ENCODE data around the gene MAD1L1. TPM values are rescaled to one million over a fixed set of nuclear protein-coding genes. Genes with fewer than 3 reads are reported as not detected.

MAD1L1 gene
- total and polyA plus RNA-seq, 2 of the 8 experiments (the other 6 are each of a cell fraction or from before 2014, with no cell fraction given) = 40.4 to 44.6 TPM

- H2AK5ac ChIP-seq (ENCODE audit: low read depth, low read length) = no peak overlapping the region
- ChIA-PET CTCF (ENCODE audit: partially characterized antibody) (interaction anchor here (1.6 kb wide), 1 partner anchor 21 kb away, joined by 4 read pairs; no protein-coding TSS in a partner anchor), POLR2A (ENCODE audit: partially characterized antibody) (interaction anchor here (1.0 kb wide), 1 partner anchor 9 kb away, joined by 3 read pairs; no protein-coding TSS in a partner anchor)
- 76% methylated on average over 7 of the region's 13 CpGs; no CpG with 5 or more reads in 1 of the 2 experiments for WGBS, 2 experiments (ENCODE audit: extremely low coverage in 1 of 2, insufficient coverage in 1 of 2, insufficient read length in 1 of 2, insufficient replicate concordance in 2 of 2, low coverage in 1 of 2, low lambda C conversion rate in 2 of 2, missing lambda C conversion rate in 1 of 2)
- FAIRE-seq (no peak), DNase-seq (ENCODE audit: low read depth in 1 of 2, low spot score in 2 of 2) (no peak)
- H3K9ac ChIP-seq (replicated peaks in 1 of 4; ENCODE audit: extremely low read depth in 1 of 4, low read depth in 3 of 4, low read length in 3 of 4) = no peak overlapping the region
- H4K20me1 ChIP-seq (replicated peaks in 1 of 2; ENCODE audit: control insufficient read depth in 1 of 2, insufficient read depth in 2 of 2, low read length in 2 of 2) = peaks cover 0 to 6% of the 10 kb centered on the region in 2 experiments
- no peak for TF ChIP-seq SP2 (IDR thresholded peaks at IDR 0.05; ENCODE audit: low read length)
- no peak for TF ChIP-seq CTCF (IDR thresholded peaks at IDR 0.05; ENCODE audit: control extremely low read depth in 1 of 3, insufficient read depth in 1 of 3, low read depth in 1 of 3, low read length in 3 of 3)
- no peak for TF ChIP-seq PHF8 (conservative IDR thresholded peaks at IDR 0.05; ENCODE audit: low read depth, low read length)
- TF ChIP-seq USF2 (IDR thresholded peaks at IDR 0.05; ENCODE audit: low read length) = no peak
- H4K8ac ChIP-seq (ENCODE audit: extremely low read depth, insufficient read depth, low read length) = no peak overlapping the region
- H3K14ac ChIP-seq (ENCODE audit: insufficient read length) = no peak overlapping the region
- no peak overlapping the region for H4K91ac ChIP-seq (replicated peaks; ENCODE audit: insufficient read length, low read length)
- no peak overlapping the region for H3K23ac ChIP-seq (ENCODE audit: insufficient read length)
- H3K79me1 ChIP-seq (ENCODE audit: low read depth, low read length) = peaks cover 7% of the 10 kb centered on the region
- peaks cover 0 to 8% (median 2%) of the 10 kb centered on the region in 4 experiments; a peak in 3 of 7 replicates for H3K4me1 ChIP-seq (replicated peaks in 1 of 4; ENCODE audit: control insufficient read depth in 3 of 4, insufficient read depth in 4 of 4, low read length in 3 of 4)
- no peak overlapping the region for H2BK20ac ChIP-seq (ENCODE audit: low read length)
- H3K23me2 ChIP-seq (ENCODE audit: low read depth, low read length) = no peaks in the 10 kb centered on the region
- no peaks in the 10 kb centered on the region; a peak in 1 of 4 replicates for H3K79me2 ChIP-seq (ENCODE audit: control insufficient read depth in 1 of 2, insufficient read depth in 2 of 2, low read length in 2 of 2)
- no peak overlapping the region for H4K5ac ChIP-seq (ENCODE audit: insufficient read length, low read depth, low read length)
- no peaks in the 10 kb centered on the region for H3K27me3 ChIP-seq (replicated peaks in 1 of 4; ENCODE audit: control insufficient read depth in 3 of 4, extremely low read depth in 1 of 4, insufficient read depth in 3 of 4, low read length in 3 of 4)
- no peak overlapping the region for H3K56ac ChIP-seq (replicated peaks; ENCODE audit: insufficient read length, low read depth, low read length)
- no peak overlapping the region for H3K18ac ChIP-seq (ENCODE audit: extremely low read depth, low read length)
- H3K9me3 ChIP-seq (ENCODE audit: insufficient read depth in 2 of 2, low read depth in 1 of 2, low read length in 1 of 2) = no peaks in the 10 kb centered on the region
- no peak overlapping the region for H3K4me3 ChIP-seq (ENCODE audit: extremely low read depth in 1 of 4, insufficient read depth in 2 of 4, low read depth in 3 of 4, low read length in 4 of 4)
- H3K4ac ChIP-seq (replicated peaks; ENCODE audit: insufficient read length, low read depth, low read length) = no peak overlapping the region
- H3K4me2 ChIP-seq (ENCODE audit: insufficient read depth in 1 of 2, low read depth in 2 of 2, low read length in 2 of 2) = no peak overlapping the region
- H3K36me3 ChIP-seq (ENCODE audit: control insufficient read depth in 2 of 4, insufficient read depth in 4 of 4, low read length in 3 of 4) = no peaks in the 10 kb centered on the region
- H3K27ac ChIP-seq (ENCODE audit: low read depth, low read length) = no peak overlapping the region
- H2BK15ac ChIP-seq (ENCODE audit: low read length) = no peak overlapping the region
- H2AFZ ChIP-seq (ENCODE audit: low read length) = no peak overlapping the region
- H2BK5ac ChIP-seq (ENCODE audit: low read depth, low read length) = no peak overlapping the region
- H2BK120ac ChIP-seq (replicated peaks; ENCODE audit: low read depth, low read length) = no peak overlapping the region
- no peak overlapping the region for H2BK12ac ChIP-seq (ENCODE audit: low read depth, low read length)
Observed at GRCh38 chr7:2053395-2053794, 179.3 kb downstream of the MAD1L1 start.
